Upper lobe of left lung (tissue), 6 donors: ENCODE results near the gene TLE3. TPM values are rescaled to one million over a fixed set of nuclear protein-coding genes. Genes with fewer than 3 reads are reported as not detected.

Experiments
- ATAC-seq, 2 donors: fragments of 200-7000 bp; cut with Tn5 transposase; one replicate each; pipeline ENCODE4 v1.9.1; 2022; ENCODE audit warnings: mild to moderate bottlenecking in 2 of 2, moderate library complexity in 2 of 2; ENCODE audit not compliant: low FRiP score in 2 of 2
- DNase-seq, 2 donors: peaks; one replicate each; pipeline ENCODE4 v3.0.0-alpha.2; 2019 to 2020
- H3K27ac ChIP-seq, 4 donors: fragments of 200-600 bp; sonication (generic); one replicate each; pipeline ENCODE4 v1.5.1; 2016 to 2019
- H3K27me3 ChIP-seq, 4 donors: fragments of 200-600 bp; sonication (generic); one replicate each; pipeline ENCODE4 v1.5.1; 2017 to 2019
- H3K36me3 ChIP-seq, 4 donors: fragments of 200-600 bp; sonication (generic); one replicate each; pipeline ENCODE4 v1.5.1; 2016 to 2019
- H3K4me1 ChIP-seq, 4 donors: fragments of 200-600 bp; sonication (generic); one replicate each; pipeline ENCODE4 v1.5.1; 2018 to 2019
- H3K4me3 ChIP-seq, 4 donors: fragments of 200-600 bp; sonication (generic); one replicate each; pipeline ENCODE4 v1.5.1; 2017 to 2019; ENCODE audit warnings: mild to moderate bottlenecking in 2 of 4, moderate library complexity in 1 of 4
- H3K9me3 ChIP-seq, 4 donors: fragments of 200-600 bp; sonication (generic); one replicate each; pipeline ENCODE4 v1.5.1; 2018 to 2019
- EP300 ChIP-seq, 4 donors: sonication (generic); formaldehyde crosslinking; IDR thresholded peaks; one replicate each; pipeline ENCODE4 v1.5.1; 2017; ENCODE audit warnings: antibody characterized with exemption in 4 of 4, control low read depth in 2 of 4
- POLR2A ChIP-seq, 4 donors: fragments of 450-650 bp; IDR thresholded peaks; one replicate each; pipeline ENCODE4 v1.5.1; 2016 to 2017; ENCODE audit warnings: antibody characterized with exemption in 4 of 4, mild to moderate bottlenecking in 2 of 4
- POLR2AphosphoS5 ChIP-seq, 2 donors: sonication (generic); formaldehyde crosslinking; IDR thresholded peaks; one replicate each; pipeline ENCODE4 v1.5.1; 2017; ENCODE audit warnings: antibody characterized with exemption in 2 of 2
- WGBS, 2 donors: methylation state at CpG; one replicate each; pipeline ENCODE4 v1.1.5; 2017 to 2018; 5-methylcytosine and 5-hydroxymethylcytosine counted together
- total RNA-seq, 6 donors: library from RNA; depleted of rRNA in 4 of 6; stranded (reverse); fragments of >200 nt in 4 of 6; gene quantifications; one replicate each; pipeline versions ENCODE4 v1.1.0 to v1.2.1, GENCODE V29; 2016 to 2021
- TF ChIP-seq, protein P1 (sequence below), 6 experiments: fragments of 450-650 bp in 4 of 6; fragments of 200-600 bp in 2 of 6; sonication (generic) in 2 of 6; IDR thresholded peaks; one replicate each; pipeline ENCODE4 v1.5.1; 2016 to 2019; ENCODE audit warnings: antibody characterized with exemption in 6 of 6
- donor health status: DM: no; HTN: no; CAD: no; lungs with moderate emphysema.
- donor health status: DM: no; HTN: yes; CAD: no; lungs with severe emphysema.

The TLE3 gene
- total RNA-seq, 6 donors from 2014 or later = 52.2 to 140 (median 80.6) TPM

DNA sequence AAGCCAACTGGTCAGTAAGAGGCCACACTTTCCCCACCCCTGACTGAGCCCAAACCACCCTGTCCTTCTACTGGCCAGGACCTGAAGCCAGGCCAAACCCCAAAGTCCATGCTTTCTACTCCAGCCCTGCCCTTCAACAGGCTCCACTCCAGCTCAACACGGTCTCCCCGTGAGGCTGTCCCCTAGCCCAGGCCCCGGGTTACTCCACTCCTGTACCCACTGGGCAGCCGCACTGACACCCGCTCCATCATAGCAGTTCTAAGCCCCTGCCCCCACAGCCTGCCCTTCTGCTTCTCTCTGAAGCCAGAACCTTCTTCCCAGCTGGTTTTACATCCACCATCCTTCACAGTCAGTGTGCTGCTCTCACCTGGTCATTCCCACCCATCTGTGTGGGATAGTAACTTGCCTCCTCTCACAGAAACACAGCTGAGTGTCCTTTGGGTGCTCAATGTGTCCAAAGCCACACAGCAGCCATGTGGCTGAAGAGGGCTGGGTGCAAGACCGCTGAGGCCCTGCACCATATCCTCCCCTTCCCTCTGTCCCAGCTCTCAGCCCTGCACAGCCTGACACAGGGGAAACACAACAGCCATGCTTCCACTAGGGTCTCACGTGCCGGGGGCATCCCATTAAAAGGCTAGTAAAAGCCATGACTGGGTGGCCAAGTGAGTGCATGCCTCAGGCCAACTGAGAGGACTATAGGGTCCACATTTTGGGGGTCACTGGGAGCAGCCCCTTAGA, 38.1 kb downstream of the TLE3 start:
- no peaks in the 10 kb centered on the region for H3K27me3 ChIP-seq
- H3K36me3 ChIP-seq = peaks cover 49 to 98% (median 92%) of the 10 kb centered on the region in 4 donors
- H3K27ac ChIP-seq = no peak overlapping the region
- WGBS, 2 donors = 94 to 96% methylated on average over 6 to 8 of the region's 8 CpGs
- ATAC-seq (no peak), DNase-seq (no peak)
- H3K4me1 ChIP-seq = peaks cover 0 to 10% (median 7%) of the 10 kb centered on the region in 4 donors
- TF ChIP-seq POLR2A (IDR thresholded peaks at IDR 0.05) = no peak
- no peak for TF ChIP-seq EP300 (IDR thresholded peaks at IDR 0.05)
- no peak for TF ChIP-seq POLR2AphosphoS5 (IDR thresholded peaks at IDR 0.05)
- TF ChIP-seq, protein P1, sequence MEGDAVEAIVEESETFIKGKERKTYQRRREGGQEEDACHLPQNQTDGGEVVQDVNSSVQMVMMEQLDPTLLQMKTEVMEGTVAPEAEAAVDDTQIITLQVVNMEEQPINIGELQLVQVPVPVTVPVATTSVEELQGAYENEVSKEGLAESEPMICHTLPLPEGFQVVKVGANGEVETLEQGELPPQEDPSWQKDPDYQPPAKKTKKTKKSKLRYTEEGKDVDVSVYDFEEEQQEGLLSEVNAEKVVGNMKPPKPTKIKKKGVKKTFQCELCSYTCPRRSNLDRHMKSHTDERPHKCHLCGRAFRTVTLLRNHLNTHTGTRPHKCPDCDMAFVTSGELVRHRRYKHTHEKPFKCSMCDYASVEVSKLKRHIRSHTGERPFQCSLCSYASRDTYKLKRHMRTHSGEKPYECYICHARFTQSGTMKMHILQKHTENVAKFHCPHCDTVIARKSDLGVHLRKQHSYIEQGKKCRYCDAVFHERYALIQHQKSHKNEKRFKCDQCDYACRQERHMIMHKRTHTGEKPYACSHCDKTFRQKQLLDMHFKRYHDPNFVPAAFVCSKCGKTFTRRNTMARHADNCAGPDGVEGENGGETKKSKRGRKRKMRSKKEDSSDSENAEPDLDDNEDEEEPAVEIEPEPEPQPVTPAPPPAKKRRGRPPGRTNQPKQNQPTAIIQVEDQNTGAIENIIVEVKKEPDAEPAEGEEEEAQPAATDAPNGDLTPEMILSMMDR (IDR thresholded peaks at IDR 0.05) = no peak
- no peaks in the 10 kb centered on the region for H3K9me3 ChIP-seq
- no peak overlapping the region for H3K4me3 ChIP-seq

DNA sequence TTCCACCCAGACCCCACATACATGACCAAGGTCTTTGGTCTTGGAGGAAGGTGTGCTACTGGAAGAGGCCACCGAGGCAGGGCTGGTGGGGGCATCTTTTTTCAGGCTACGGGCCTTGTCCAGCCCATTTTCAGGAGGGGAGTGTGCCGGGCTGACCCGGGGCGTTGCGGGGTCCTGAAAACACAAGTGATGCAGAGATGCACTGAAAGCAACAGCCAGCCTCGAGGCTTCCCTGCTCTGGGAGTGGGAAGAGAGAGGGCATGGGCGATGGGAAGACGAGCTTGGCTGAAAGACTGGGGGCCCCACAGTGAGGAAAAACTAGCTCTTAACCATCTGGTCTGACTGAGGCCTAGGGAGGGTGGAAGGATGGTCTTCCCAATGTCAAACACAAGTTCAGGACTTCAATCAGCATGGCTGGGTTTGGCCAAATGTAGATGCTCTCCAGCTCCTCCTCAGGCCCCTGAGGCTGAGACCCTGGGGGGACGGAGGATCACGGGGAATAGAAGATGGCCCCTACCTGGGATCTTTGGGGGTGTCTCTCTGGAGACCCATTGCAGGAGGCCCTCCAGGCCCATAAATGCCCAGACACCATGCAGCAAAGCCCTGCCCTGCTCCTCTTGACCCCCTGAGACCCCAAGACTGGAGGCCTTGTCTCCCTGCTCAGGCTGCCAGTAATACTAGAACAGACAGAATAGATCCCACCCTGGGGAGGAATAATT, 38.9 kb downstream of the TLE3 start:
- DNase-seq (no peak), ATAC-seq (no peak)
- no peaks in the 10 kb centered on the region for H3K9me3 ChIP-seq
- WGBS, 2 donors = 94 to 99% methylated on average over 10 to 11 of the region's 11 CpGs
- no peaks in the 10 kb centered on the region for H3K27me3 ChIP-seq
- H3K4me1 ChIP-seq = peaks cover 0 to 9% (median 5%) of the 10 kb centered on the region in 4 donors
- H3K4me3 ChIP-seq = no peak overlapping the region
- H3K27ac ChIP-seq = no peak overlapping the region
- peaks cover 55 to 98% (median 92%) of the 10 kb centered on the region in 4 donors for H3K36me3 ChIP-seq
- TF ChIP-seq POLR2AphosphoS5 (IDR thresholded peaks at IDR 0.05) = no peak
- TF ChIP-seq EP300 (IDR thresholded peaks at IDR 0.05) = no peak
- TF ChIP-seq, protein P1 (IDR thresholded peaks at IDR 0.05) = no peak
- TF ChIP-seq POLR2A (IDR thresholded peaks at IDR 0.05) = no peak

DNA sequence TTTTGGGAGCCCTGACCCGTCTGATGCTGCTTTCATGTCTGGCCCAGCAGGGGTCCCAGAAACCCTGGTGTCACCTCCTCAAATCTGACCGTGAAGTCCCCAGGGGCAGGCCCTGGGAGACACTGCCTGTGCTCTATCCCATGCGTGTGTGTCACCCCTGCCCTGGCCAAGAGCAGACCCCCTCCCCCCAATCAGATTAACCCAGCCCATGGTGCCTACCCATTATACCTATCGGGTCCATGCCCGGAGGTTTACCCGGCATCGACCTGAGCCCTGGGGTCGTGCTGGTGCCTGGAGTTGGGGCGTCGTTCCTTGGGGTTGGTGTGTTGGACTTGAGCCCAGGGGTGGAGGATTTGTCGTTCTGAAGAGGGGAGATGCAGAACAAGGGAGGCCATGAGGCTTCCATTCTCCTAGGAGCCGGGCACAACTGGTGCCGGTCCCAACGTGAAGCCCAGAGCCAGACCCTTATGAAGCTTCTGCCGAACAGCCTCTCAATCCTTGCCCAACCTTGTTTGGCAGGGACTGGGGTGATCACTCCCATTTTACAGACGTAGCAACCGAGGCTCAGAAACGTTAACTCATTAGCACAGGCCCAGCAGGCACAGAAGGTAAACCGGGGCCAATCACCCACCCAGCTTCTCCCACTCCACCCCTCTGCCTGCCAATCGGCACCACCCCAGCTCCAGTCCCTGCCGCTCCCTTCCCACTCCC, 39.6 kb downstream of the TLE3 start:
- Histone ChIP-seq H3K27me3 (no peaks in the 10 kb centered on the region), H3K4me1 (peaks cover 0 to 9% (median 5%) of the 10 kb centered on the region in 4 donors), H3K36me3 (peaks cover 55 to 98% (median 93%) of the 10 kb centered on the region in 4 donors), H3K4me3 (no peak overlapping the region), H3K9me3 (no peaks in the 10 kb centered on the region), H3K27ac (no peak overlapping the region)
- TF ChIP-seq POLR2AphosphoS5 (IDR thresholded peaks at IDR 0.05) = no peak
- no peak for TF ChIP-seq POLR2A (IDR thresholded peaks at IDR 0.05)
- TF ChIP-seq, protein P1 (IDR thresholded peaks at IDR 0.05) = no peak
- TF ChIP-seq EP300 (IDR thresholded peaks at IDR 0.05) = no peak
- 94 to 98% methylated on average over 11 to 21 of the region's 21 CpGs for WGBS, 2 donors
- ATAC-seq (no peak), DNase-seq (no peak)

DNA sequence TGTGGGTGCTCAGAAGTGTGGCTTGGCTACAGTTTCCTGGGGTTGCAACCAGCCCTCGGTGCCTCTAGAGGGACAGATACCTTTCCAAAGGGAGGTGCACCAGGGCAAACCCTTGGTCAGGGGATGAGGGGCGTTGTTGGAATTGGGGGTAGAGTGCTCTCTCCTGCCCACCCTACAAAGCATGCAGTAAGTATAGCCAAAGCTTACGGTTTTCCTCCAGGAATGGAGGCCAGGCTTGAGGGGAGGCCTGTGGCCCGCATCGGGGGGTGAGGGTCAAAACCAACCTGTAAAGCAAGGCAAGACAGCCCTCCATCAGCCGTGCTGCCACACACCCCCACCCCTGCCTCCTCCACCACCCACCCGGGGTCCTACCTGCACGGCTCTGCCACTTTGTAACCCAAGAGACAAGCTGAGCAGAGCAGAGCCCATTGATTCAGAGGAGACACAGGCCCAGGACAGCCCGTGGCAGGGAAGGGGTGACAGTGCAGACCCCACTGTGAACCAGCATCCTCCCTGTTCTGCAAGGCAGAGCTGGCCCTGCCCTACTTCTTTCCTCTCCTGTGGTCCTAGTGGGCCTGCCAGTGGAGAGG, 41.5 kb downstream of the TLE3 start:
- Histone ChIP-seq H3K36me3 (peaks cover 64 to 100% (median 98%) of the 10 kb centered on the region in 4 donors), H3K27me3 (no peaks in the 10 kb centered on the region), H3K4me3 (no peak overlapping the region), H3K9me3 (no peaks in the 10 kb centered on the region), H3K4me1 (no peaks in the 10 kb centered on the region), H3K27ac (no peak overlapping the region)
- WGBS, 2 donors = 92 to 97% methylated on average over 6 to 9 of the region's 9 CpGs
- ATAC-seq = no peak
- TF ChIP-seq POLR2A (IDR thresholded peaks at IDR 0.05) = no peak
- DNase-seq = no peak
